NCI-H2227 treated with DMSO at 0.1 percent for 48 hours (cell line): Measurements from ENCODE around the gene HIPK2.
"Not testable (repeated sequence)": the region's sequence is repeated elsewhere in the genome, so short reads cannot be mapped to it uniquely, and the experiment has no call there.

Source experiments
- DNase-seq: peaks from one replicate; lab custom pipeline; 2025; lab: John Stamatoyannopoulos, UW

HIPK2 gene

DNA sequence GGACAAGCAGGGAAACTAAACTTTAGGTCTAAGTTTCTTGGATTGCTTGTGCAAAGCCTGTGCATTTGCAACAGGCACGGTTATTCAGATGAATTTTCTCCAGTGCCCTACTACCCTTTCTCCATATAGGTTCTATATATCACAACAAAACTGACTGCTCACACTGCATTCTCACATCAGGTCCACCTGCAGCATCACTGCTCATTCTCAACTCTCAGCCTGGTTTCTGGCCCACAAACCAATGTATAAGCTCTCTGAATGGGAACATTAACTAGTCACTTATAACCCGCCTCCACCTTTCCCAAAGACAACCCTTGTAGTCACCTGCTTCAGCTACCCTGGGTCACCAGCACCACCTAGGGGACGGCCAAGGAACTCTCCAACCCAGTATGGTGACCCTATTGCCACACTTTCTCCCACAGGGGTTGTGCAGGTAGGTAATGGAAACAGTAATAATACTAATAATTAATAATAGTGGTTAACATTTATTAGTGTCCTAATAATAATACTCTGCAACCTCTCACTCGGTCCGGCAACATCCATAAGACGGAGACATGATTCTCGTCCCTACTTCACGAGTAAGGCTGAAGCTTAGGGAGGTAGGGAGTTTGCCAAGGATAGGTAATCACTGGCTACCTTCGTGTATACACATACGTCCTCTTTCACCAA, 157.0 kb downstream of the HIPK2 start:
- DNase-seq = peak; percentile 12

DNA sequence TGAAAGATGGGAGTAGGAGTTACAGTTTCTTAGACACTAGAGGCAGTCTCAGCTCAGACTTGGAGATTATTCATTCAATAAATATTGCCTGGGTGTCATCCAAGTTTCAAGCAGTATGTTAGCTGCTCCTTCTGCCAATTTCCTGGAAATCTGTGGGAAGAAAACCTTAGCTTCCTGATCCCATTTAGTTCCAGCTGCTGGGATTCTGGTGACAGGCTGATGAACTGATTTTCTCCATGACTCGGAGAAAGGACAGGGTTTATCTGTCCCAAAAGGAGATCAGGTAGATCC, 158.5 kb downstream of the HIPK2 start:
- no peak for DNase-seq

DNA sequence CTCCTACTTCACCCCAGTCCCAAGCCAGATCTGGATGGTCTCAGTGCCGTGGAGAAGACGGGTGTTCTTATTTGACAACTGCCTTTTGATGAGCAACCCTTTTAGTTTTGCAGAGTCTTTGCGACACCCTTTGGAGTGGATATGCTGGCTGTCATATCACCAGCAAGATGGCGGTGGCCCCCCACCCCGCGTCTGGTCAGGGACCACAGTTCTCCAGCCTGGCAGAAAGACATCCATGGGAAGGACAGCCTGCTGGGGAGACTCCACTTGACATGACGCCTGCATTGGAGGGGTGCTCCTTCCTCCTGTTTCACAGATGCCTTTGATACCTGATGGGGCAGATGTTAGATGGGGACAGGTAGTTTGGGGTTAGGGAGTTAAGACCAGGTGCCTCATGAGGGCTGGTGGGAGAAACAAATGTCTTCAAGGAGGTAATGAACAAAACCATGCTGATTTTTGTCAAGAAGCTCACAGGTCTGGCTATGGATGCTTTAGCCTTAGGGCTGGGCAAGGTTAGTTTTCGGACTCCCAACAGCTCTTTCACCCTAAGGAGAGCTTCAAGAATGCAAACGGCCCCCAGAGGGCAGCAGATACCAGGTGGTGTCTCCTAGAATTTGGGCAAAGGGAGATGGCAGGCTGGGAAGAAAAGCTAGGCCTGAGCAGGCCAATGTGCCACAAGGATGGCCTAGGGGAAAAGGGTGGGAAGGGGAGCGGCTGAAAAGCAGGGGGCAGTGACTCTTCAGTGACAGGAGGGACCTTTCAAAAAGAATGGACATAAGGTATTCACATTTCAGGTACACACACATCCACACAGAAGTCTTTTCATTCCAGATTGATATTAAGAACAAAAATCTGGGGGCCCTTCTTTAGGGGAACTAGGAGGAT, 159.1 kb downstream of the HIPK2 start:
- DNase-seq = no peak

DNA sequence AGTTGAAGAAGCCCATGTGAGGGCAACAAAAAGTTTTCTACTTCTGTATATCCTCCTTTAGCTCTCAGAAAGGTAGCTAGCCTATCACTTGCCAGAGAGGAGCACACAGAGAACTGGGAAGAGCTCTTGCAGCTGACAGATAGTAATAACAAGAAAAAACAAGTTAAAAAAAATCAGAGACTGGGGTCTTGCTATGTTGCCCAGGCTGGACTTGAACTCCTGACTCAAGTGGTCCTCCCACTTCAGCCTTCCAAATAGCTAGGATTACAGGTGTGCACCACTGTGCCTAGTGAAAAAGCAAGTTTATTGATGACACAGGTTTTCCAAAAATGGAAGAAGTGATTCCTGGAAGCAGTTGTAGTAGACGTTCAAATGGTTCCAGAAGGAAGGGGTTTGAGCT, 160.7 kb downstream of the HIPK2 start:
- no peak for DNase-seq

DNA sequence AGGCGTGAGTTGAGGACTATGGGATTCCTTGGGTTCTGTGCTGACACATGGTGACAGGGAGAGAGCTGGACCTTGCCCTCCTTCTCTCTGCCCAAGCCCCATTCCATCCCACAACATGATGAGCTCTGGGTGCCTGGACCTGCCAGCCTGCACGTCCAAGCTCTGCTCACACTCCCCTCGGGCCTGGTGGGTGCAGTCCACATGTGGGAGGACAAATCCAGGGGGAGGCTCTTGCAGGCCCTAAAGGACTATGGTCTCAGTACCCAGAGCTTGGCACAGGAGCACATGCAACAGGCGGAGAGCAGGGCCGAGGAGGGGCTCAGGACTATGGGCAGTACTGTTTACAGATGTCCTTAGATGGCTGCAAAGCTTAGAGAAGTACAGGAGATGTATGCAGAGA, 162.9 kb downstream of the HIPK2 start:
- no peak for DNase-seq

DNA sequence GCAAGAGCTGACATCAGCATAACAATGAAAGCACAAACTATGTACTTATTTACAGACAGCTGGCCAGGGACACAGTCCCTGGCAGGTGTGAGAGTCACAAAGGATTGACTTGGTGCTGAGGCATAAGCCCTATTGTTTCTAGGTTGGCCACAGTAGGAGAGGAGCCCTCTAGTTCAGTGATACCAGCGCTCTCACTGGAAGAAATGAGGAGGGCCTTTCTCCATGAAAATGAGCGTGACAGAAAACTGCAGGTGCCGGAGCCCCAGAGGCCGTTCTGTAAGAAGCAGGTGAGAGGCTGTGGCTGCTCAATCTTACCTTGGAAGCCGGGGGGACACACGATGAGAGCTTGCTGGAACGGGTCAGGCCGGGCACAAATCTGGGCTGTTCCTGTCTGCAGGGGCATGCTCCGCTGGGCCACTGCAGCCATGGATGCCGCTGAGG, 163.8 kb downstream of the HIPK2 start:
- DNase-seq = no peak

DNA sequence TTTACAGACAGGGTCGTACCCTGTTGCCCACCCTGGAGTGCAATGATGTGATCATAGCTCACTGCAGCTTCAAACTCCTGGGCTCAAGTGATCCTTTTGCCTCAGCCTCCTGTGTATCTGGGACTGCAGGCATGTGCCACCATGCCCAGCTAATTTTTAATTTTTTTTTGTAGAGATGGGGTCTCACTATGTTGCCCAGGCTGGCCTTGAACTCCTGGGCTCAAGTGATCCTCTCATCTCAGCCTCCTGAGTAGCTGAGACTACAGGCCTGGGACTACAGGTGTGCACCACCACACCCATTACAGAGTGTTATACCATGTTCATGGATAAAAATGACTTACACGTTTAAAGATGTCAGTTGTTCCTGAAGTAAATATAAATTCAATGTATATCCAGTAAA, 166.2 kb downstream of the HIPK2 start:
- DNase-seq = not testable (repeated sequence)

DNA sequence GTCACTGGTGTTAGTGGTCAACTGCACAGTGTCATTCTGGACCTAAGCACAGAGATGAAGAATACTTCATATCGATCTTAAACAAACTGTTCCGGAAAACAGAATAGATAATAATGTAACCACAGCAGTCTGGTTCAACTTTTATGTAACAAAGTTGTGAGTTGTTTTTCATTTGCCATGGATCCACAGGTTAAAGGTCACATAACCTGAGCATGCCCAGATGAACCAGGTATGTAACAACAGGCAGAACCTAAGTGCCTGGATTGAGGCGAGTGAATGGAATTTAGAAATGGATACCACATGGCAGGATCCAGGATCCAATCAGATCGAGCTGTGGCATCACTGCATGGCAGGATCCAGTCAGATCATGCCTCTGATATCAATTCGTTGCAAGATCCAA, 167.2 kb downstream of the HIPK2 start:
- no peak for DNase-seq

DNA sequence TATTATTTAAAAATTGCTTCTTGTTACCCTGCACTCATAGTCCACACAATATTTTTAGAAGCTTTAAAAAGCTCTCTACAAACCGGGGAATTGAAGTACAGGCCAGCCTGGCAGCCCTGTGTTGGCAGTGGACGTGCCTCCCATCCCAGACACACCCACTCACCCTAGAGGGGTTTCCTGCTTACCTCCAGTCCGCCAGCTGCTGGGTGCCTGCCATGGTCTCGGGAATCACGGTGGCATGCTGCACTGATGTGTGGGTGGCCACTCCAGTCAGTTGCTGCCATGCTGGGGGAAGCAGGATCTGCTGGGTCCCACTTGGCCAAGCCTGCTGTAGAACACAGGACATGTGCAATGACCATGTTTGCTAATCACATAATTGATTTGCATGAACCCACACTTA, 173.9 kb downstream of the HIPK2 start:
- DNase-seq = no peak

DNA sequence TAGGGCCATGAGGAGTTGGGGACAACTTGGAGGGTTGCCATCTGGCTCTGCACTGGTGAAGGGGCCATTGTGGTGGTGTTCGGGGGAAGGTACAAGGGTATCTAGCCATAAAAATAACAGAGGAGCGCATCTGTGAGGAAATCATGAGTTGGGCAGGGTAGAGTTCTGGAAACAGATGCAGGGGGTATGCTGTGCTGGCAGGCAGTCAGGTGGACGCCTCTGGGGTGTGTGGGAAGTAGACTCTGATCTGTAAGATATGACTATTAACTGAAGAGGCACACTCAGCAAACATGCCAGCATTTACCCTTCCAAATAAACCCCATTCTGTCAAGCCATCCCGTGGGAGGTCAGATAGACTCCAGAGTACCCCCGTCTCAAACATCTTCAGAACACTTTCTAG, 174.5 kb downstream of the HIPK2 start:
- DNase-seq = no peak

DNA sequence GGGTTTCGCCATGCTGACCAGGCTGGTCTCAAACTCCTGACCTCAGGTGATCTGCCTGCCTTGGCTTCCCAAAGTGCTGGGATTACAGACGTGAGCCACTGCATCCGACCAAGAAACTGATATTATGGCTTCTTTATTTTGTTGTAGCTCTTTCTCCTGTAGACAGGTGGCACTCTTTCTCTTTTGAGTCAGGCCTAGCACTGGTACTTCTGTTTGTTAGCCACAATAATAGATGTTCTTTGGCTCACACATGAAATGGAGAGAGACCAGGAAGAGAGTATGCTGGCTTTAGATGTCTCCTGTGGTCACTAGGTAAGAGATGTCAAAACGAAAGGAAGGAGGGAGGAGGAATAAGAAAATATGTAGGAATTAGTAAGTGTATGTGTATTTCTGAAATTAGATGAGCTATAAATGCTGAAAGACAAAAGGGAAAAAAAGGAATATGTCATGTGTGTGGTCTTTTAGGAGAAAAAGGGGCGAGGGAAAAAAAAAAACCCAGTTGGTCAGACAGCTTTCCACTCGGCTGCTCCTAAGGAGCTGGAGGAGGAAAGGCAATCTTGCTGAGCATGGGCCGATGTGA, 175.6 kb downstream of the HIPK2 start:
- peak; percentile 41 for DNase-seq

DNA sequence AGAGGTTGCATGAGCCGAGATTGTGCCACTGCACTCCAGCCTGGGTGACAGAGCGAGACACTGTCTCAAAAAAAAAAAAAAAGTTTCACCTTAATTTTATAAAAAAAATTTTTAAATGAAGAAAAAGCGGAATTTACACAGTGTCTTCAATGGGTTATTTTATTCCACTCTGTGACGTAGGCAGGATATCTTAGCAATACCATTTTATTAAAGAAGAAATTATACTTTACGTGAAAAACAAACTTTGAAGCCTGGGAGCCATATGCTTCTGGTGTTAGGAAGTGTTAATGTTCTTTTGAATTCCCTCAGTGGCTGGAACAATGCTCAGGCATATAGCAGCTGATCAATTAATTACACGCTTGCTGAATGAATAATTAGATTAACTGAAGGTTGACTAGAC, 176.6 kb downstream of the HIPK2 start:
- no peak for DNase-seq

DNA sequence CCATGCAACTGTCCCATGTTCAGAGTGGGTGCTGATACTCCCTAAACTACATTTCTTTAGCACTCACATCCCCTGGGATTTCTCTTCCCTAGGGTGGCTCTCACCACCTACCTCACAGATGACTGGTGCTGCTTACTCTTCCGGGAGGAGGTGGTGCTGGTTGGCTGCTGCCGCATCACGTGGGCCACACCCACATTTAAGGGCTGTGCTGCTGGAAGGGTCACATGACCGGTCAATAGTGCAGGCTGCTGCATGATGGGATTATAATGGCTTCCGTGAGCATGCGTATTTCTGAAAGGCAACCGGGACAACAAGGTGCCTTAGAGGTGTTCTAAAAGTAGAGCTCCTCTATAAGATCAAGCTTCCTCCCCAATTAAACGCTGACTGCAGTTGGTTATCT, 177.5 kb downstream of the HIPK2 start:
- DNase-seq = no peak

DNA sequence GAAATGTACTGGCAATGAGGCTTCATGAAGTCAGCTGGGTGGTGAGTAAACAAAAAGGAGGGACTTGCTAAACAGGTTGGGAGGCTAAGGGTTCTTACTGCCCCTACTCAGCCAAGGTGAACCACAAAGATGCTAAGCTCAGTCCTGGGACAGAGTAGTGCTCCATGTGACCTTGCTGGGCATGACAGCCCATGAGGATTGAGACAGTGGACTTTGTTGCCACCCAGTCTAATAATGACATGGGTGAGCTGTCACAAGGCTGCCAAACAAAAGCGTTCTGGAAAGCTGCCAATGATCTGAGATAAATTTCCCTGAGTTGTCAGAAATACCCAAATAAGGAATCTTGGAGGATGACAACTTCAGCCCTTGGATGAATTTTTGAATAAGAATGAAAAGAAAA, 179.2 kb downstream of the HIPK2 start:
- peak; percentile 68 for DNase-seq

DNA sequence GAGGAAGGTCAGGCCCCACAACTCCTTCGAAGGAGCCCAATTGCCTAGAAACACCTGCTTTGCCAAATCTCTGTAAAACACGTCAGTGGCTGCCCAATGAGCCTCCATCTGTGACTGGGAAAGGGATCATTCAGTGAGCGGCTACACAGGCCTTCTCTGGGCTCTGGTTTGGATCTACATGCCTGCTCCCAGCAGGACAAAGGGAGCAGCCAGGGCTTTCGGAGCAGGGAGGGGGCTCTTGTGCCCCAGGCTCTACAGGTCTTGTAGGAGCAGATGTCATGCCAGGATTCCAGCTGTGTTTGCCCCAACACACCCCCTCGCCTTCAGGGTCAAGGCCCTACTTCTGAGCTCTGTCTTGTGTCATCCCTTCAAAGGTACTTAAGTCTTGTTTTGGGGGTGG, 180.8 kb downstream of the HIPK2 start:
- DNase-seq = no peak

DNA sequence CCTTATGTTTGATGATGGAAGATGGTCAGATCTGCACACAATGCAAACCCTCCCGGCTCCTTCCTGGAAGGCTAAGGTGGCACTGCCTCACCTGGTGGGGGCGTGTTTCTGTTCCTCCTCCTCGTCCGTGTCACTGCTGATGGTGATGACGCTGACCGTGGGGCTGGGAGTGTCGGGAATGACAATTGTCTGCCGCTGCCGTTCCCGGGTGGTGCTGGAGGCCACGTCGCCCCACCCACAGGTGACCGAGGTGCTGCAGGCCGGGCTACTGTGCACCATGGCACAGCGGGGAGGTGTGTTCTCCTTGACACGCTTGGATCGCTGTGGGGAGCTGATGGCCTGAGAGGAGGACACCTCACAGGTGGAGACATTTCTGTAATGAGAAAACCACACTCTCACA, 181.2 kb downstream of the HIPK2 start:
- DNase-seq = no peak

DNA sequence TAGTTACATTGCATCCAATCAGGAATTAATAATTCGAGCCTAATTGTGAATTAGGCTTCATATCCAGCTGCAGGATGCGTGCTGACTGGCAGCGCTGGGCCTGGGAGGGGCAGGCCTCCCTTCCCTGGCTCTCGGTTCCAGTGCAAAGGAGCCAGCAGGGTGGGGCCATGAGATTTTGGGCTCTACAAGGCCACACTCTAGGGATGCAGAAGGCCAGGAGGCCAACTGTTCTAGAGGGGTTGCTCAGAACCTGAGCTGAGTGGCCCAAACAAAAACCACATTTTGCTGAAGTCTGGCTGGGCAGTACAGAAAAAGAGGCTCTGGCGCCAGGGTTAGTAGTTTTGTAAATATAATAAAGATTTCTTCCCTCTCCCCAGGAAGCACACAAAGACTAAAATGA, 182.0 kb downstream of the HIPK2 start:
- DNase-seq = no peak

DNA sequence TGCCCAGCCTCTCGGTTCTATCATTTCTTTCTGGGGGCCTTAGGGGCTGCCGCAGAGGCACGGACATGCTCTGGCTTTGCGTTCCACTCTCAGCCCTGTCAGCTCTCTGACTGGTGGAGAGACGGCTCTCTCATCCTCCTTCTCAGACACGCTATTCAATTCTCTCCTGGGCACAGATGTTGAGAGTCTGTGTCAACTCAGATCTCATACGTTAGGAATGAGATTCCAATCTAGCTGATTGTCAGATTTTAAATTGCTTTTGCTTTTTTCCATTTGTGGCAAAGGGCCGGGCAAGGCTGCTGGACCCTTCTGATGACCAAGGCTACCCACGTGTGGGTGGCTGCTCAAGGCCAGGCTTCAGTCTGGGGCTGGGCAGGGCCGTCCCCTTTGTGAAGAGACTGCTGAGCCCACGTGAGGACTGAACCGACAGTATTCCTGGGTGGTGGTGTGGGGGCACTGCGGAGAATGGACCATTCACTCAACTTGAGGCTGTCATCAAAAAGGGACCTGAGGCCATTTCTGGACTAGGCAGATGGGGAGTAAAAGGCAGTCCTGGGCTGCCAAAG, 182.8 kb downstream of the HIPK2 start:
- DNase-seq = no peak

DNA sequence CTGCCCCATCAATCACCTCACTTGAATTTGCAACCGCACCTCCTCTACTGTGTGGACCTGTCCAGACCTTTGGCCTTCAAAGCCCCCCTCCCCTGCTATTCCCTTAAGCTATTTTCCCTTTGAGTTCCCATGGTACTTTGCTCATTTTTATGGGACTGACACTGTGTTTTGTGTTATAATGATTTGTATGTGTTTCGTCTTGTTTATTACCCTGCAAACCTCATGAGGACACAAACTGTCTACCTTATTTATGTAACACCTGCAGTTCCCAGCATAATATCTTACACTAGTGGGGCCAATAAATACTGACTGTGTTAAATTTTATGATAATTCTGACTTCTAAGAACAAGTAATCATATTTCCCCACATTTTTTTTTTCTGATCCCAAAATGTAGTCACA, 183.7 kb downstream of the HIPK2 start:
- DNase-seq = no peak

DNA sequence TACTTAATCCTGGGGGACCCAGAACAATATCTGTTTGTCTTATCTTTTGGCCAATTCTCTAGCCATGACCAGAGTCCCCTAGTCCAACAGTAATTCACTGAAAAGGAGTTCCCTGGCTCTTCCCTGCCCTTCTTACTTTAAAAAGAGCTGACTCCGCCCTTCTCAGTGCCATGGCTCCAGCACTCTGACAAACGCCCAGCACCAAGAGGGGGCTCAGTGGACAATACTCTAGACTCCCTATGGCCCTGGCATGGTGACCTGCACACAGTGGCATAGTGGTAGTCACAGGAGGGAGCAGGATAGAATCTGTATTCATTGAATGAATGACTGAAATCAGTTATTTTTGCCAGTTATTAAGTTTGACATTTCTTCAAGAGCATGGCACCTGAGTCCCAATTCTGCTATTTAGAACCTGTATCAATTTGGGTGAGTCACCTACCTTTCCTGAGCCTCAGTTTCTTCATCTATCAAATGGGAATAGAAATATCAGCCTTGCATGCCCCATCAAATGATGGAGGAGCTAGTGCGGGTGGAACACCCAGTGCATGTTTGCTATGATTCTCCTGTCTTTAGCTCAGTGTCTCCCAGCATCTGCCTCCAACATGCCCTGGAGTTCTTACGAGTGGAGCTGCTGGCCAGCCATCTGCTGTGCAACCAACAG, 184.9 kb downstream of the HIPK2 start:
- DNase-seq = no peak

DNA sequence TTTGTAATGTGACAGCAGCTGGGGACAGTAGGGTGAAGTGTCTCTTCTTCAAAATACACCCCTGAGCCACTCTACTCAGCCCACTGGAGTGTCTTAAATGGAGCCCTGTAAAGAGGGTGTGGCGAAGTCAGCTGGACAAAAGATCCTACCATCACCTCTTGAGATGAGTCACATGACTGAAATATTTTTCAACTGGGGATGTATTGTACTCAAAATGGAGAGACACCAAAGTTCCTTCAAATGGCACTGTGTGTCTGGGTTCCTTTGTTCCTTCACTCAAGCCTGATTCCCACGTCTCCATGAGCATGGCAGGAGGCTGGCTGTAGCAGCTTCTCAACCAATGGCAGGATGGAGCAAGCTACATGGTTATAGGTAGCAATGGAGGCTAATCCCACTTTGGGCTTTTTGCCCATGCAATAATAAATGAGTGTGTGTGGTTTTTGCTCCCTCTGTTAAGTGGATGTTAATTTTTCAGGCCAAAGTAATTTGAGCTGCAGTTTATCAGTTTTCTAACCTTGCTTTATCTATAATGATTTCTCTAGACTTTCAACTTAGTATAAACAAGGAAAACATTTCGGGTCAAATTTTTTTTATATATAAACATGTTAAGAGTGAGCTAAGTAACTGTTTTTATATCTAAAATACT, 186.1 kb downstream of the HIPK2 start:
- no peak for DNase-seq

DNA sequence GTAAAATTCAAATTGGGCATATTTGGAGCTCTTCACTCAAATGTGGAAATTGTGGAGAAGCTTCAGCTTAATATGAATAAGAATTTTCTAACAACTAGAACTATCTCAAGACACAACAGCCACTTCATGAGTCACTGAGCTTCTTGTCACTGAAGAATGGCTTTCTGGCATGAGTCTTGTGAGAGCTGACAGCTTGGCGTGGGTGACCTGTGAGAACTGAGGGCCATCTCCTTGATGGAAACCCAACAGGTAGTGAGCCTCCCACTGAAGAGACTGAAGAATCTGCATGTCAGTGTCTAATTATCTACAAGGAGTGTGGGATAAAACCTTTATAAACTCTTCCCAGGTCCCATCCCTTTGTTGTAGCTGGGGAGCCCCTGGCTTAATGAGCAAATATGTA, 188.3 kb downstream of the HIPK2 start:
- DNase-seq = no peak
